Measurements from ENCODE around the gene CGA.

The CGA gene

GRCh38 chr6:87088076-87088475, 6.8 kb downstream of the CGA start:
- DNase-seq (ENCODE audit: low read depth, low spot score): no peak

GRCh38 chr6:87082160-87082721, 12.7 kb downstream of the CGA start:
- DNase-seq (ENCODE audit: low read depth, low spot score): no peak

DNA sequence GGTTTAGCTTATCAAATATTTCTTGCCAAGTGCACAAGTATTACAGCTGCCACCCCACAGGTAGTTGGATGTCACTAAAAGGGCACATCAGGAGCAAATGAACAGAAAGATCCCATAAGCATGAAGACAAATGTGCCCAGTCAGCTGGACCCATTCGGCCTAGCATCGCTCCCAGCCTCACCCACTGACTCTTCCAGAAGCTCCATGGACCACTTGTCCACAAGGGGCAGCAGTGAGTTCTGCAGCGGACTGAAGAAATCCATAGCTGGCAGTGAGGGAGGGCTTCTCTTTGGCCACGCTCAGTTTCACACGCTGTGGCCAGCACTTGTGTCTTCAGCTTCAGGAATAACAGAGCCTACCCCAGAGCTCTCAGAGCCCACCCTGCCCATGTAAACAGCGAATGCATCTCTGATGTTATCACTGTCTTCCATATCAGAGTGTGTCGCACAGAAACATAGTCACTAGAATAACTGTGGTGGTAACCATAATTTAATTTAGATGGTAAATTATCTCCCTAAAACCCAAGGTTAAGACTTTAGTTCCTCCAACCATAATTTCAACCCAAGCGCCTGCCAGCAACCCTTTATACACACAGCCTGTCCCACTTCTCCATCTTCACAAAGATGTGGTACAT, 15.8 kb downstream of the CGA start:
- DNase-seq (ENCODE audit: low read depth, low spot score): peak; percentile 15

GRCh38 chr6:87075168-87075567, 19.7 kb downstream of the CGA start:
- DNase-seq (ENCODE audit: low read depth, low spot score): no peak

GRCh38 chr6:87074101-87074621, 20.7 kb downstream of the CGA start:
- no peak for DNase-seq (ENCODE audit: low read depth, low spot score)

DNA sequence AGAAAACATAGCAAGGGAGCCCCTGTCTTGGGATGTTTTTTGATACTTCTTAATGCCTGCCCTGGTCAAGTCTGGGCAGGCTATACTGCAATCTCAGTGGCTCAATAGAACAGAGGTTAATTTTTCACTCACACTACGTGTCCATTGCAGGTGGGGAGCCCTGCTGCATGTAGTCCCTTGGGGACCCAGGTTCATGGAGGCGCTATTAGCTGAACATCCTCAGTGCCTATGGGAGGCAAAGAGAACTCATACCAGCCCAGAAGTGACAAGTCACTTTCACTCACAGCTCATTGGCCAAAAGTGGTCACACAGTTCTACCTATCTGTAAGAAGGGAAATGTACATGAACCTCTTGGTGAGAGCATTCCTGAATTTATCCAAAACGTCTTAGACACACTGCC, 23.2 kb downstream of the CGA start:
- no peak for DNase-seq (ENCODE audit: low read depth, low spot score)

GRCh38 chr6:87070741-87071140, 24.2 kb downstream of the CGA start:
- DNase-seq (ENCODE audit: low read depth, low spot score): no peak

GRCh38 chr6:87068795-87069194, 26.1 kb downstream of the CGA start:
- DNase-seq (ENCODE audit: low read depth, low spot score): no peak

- DNase-seq (ENCODE audit: low read depth, low spot score): no peak
These were observed 28.2 kb downstream of the CGA start for GRCh38 chr6:87066449-87067333.

GRCh38 chr6:87065117-87065516, 29.8 kb downstream of the CGA start:
- DNase-seq (ENCODE audit: low read depth, low spot score): no peak

GRCh38 chr6:87059943-87060342, 35.0 kb downstream of the CGA start:
- no peak for DNase-seq (ENCODE audit: low read depth, low spot score)

DNA sequence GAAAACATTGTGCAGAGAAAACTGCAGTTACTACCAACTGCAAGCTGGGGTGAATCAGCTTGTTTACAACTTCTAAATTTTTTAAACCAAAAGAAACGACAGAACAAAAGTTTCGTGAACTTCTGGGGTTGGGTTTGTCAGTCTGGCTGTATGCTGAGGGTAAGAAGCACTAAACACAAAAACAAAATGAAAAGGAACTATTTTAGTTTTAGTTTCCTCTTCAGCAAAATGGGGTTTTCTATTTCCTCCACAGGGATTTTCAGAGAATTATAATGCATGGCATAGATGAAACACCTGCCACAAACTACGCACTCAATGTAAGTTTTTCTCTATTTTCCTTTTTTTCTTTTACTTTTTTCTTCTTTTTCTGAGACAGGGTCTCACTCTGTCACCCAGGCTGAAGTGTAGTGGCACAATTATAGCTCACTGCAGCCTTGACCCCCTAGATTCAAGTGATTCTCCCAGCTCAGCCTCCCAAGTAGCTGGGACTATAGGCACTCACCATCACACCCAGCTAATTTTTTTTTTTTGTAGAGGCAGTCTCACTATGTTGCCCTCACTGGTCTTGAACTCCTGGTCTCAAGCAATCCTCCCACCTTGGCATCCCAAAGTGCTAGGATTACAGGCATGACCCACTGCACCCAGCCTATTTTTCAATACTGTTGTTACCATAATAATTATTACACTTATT, 40.6 kb downstream of the CGA start:
- no peak for DNase-seq (ENCODE audit: low read depth, low spot score)

- DNase-seq (ENCODE audit: low read depth, low spot score): no peak
These were observed 41.6 kb downstream of the CGA start for GRCh38 chr6:87053312-87053711.

- no peak for DNase-seq (ENCODE audit: low read depth, low spot score)
These were observed 45.1 kb downstream of the CGA start for GRCh38 chr6:87049779-87050178.

GRCh38 chr6:87045521-87046075, 49.3 kb downstream of the CGA start:
- no peak for DNase-seq (ENCODE audit: low read depth, low spot score)

GRCh38 chr6:87040729-87041128, 54.2 kb downstream of the CGA start:
- no peak for DNase-seq (ENCODE audit: low read depth, low spot score)
